ENCODE measurements around the gene WDR75. TPM values are rescaled to one million over a fixed set of nuclear protein-coding genes. Genes with fewer than 3 reads are reported as not detected.
"Not testable (repeated sequence)": the region's sequence is repeated elsewhere in the genome, so short reads cannot be mapped to it uniquely, and the experiment has no call there.

WDR75 gene
- total RNA-seq, 1 donor from 2014 or later: 61.4 TPM

- no peak for DNase-seq (ENCODE audit: low spot score in 2 of 2, unreplicated experiment in 2 of 2)
- H3K4me3 Mint-ChIP-seq: no peak overlapping the region
- peaks cover 12% of the 10 kb centered on the region for H3K36me3 Mint-ChIP-seq
- H3K9me3 Mint-ChIP-seq: peaks cover 29% of the 10 kb centered on the region
- no peaks in the 10 kb centered on the region for H3K27me3 Mint-ChIP-seq (ENCODE audit: low read depth)
- TF ChIP-seq CTCF (IDR thresholded peaks at IDR 0.05; ENCODE audit: unreplicated experiment): no peak
- H3K27ac Mint-ChIP-seq: no peak overlapping the region
- H3K4me1 Mint-ChIP-seq: peaks cover 9% of the 10 kb centered on the region
These were observed 13.4 kb upstream of the WDR75 start for GRCh38 chr2:189427872-189428271.

DNA sequence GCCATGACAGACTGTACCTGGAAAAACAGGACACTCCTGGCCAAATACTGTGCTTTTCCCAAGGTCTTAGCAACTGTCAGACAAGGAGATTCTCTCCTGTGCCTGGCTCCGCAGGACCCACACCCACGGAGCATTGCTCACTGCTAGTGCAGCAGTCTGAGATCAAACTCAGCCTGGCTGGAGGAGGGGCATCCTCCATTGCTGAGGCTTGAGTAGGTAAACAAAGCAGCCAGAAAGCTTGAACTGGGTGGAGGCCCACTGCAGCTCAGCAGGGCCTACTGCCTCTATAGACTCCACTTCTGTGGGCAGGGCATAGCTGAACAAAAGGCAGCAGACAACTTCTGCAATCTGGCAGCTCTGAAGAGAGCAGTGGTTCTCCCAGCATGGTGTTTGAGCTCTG is 10.8 kb upstream of the WDR75 start:
- peaks cover 29% of the 10 kb centered on the region for H3K9me3 Mint-ChIP-seq
- not testable (repeated sequence) for H3K27ac Mint-ChIP-seq; H3K27me3 Mint-ChIP-seq (ENCODE audit: low read depth); DNase-seq (ENCODE audit: low spot score in 2 of 2, unreplicated experiment in 2 of 2); H3K4me3 Mint-ChIP-seq; H3K4me1 Mint-ChIP-seq
- H3K36me3 Mint-ChIP-seq: peaks cover 13% of the 10 kb centered on the region

DNA sequence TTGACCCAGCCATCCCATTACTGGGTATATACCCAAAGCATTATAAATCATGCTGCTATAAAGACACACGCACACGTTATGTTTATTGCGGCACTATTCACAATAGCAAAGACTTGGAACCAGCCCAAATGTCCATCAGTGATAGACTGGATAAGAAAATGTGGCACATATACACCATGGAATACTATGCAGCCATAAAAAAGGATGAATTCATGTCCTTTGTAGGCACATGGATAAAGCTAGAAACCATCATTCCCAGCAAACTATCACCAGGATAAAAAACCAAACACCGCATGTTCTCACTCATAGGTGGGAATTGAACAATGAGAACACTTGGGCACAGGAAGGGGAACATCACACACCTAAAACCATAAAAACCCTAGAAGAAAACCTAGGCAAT is 5.5 kb upstream of the WDR75 start:
- H3K4me1 Mint-ChIP-seq: peaks cover 13% of the 10 kb centered on the region
- not testable (repeated sequence) for H3K27me3 Mint-ChIP-seq (ENCODE audit: low read depth); H3K4me3 Mint-ChIP-seq; DNase-seq (ENCODE audit: low spot score in 2 of 2, unreplicated experiment in 2 of 2); H3K27ac Mint-ChIP-seq; H3K36me3 Mint-ChIP-seq
- H3K9me3 Mint-ChIP-seq: peaks cover 25% of the 10 kb centered on the region

DNA sequence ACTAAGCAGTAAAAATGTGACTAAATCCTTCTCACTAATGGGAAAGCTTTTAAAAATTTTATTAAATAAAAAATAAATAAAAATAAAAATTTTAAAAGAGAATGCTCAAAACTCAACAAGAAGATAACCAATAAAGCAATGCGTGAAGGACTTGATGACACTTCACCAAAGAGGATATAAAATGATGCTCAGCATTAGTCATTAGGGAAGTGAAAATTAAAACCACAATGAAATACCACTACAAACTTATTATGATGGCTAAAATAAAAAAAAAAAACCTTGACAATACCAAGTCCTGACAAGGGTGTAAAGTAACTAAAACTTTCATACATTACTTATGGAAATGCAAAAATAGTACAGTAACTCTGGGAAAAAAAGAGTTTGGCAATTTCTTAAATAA is 3.3 kb upstream of the WDR75 start:
- peaks cover 3% of the 10 kb centered on the region for H3K36me3 Mint-ChIP-seq
- no peak overlapping the region for H3K27ac Mint-ChIP-seq
- peaks cover 20% of the 10 kb centered on the region for H3K4me1 Mint-ChIP-seq
- TF ChIP-seq CTCF (IDR thresholded peaks at IDR 0.05; ENCODE audit: unreplicated experiment): no peak
- no peaks in the 10 kb centered on the region for H3K27me3 Mint-ChIP-seq (ENCODE audit: low read depth)
- peaks cover 8% of the 10 kb centered on the region for H3K9me3 Mint-ChIP-seq
- no peak overlapping the region for H3K4me3 Mint-ChIP-seq
- DNase-seq (ENCODE audit: low spot score in 2 of 2, unreplicated experiment in 2 of 2): no peak

DNA sequence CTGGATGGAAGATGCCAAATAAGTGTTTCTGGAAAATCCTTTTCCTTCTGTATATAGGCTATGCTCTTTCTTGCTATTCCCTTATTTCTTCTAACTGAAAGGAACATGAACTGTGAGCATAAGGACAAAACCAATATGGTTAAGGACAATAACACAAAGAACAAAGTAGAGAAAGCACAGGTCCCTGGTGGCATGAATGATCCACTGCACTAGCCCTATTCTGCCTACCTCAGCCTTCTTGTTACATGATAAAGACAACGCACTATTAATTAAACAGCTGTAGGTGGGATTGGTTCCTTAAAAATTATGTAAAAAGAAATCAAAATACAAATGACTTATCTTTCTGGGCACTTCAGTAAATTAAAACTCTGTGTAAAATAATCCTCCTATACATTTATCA is 1.9 kb upstream of the WDR75 start:
- Mint-ChIP-seq H3K4me3 (peak overlapping the region; percentile 13), H3K27ac (peak overlapping the region; percentile 99), H3K27me3 (ENCODE audit: low read depth) (no peaks in the 10 kb centered on the region), H3K4me1 (peaks cover 20% of the 10 kb centered on the region), H3K36me3 (no peaks in the 10 kb centered on the region), H3K9me3 (peaks cover 3% of the 10 kb centered on the region)
- no peak for DNase-seq (ENCODE audit: low spot score in 2 of 2, unreplicated experiment in 2 of 2)
- no peak for TF ChIP-seq CTCF (IDR thresholded peaks at IDR 0.05; ENCODE audit: unreplicated experiment)

DNA sequence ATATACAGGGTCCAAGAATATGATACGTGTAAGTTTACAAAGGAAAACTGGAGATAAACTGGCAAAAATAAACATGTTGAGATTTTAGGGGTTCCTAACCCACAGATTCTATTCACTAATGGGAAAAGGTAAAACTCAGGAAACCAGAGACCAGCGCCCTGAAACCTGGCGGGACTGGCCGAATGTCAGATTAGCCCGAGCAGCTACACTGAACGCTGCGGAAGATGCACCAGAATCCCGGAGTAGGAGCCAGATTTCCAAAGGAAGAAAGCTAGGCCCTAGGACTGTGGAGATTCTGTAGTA is 679 bp upstream of the WDR75 start:
- H3K4me3 Mint-ChIP-seq: peak overlapping the region; percentile 99
- no peaks in the 10 kb centered on the region for H3K36me3 Mint-ChIP-seq
- H3K9me3 Mint-ChIP-seq: no peaks in the 10 kb centered on the region
- TF ChIP-seq CTCF (IDR thresholded peaks at IDR 0.05; ENCODE audit: unreplicated experiment): no peak
- H3K27me3 Mint-ChIP-seq (ENCODE audit: low read depth): no peaks in the 10 kb centered on the region
- peak overlapping the region; percentile 99 for H3K27ac Mint-ChIP-seq
- DNase-seq (ENCODE audit: low spot score in 2 of 2, unreplicated experiment in 2 of 2): no peak
- H3K4me1 Mint-ChIP-seq: peaks cover 20% of the 10 kb centered on the region

DNA sequence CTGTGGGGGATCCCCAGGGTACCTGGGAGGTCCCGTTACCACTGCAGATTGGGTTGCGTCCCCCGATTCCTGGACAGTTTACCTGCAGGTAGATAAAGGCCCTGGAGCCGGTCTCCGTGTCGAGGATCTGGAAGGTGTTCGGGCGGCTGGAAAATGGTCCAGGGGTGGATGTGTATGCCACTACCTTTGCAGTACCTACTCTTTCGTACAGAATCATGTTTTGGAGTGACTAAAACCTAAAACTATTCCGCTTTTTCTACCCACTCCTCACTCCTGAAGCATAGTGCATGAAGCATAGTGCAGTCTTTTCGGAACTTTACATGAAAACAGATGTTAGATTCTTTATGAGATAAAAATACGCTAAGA is 418 bp downstream of the WDR75 start:
- peak overlapping the region; percentile 99 for H3K4me3 Mint-ChIP-seq
- H3K27ac Mint-ChIP-seq: peak overlapping the region; percentile 99
- no peaks in the 10 kb centered on the region for H3K9me3 Mint-ChIP-seq
- no peak for DNase-seq (ENCODE audit: low spot score in 2 of 2, unreplicated experiment in 2 of 2)
- no peaks in the 10 kb centered on the region for H3K27me3 Mint-ChIP-seq (ENCODE audit: low read depth)
- H3K4me1 Mint-ChIP-seq: peaks cover 20% of the 10 kb centered on the region
- no peaks in the 10 kb centered on the region for H3K36me3 Mint-ChIP-seq
- TF ChIP-seq CTCF (IDR thresholded peaks at IDR 0.05; ENCODE audit: unreplicated experiment): no peak

All from mesothelial cell of epicardium (in vitro differentiated cells).